DMS53 treated with DMSO at 0.1 percent for 48 hours (cell line): Measurements from ENCODE around the gene ZNF576.
A peak's percentile ranks its signal among the peaks of the same experiment; 100 is the strongest.
"Not testable (repeated sequence)": the region's sequence is repeated elsewhere in the genome, so short reads cannot be mapped to it uniquely, and the experiment has no call there.

Experiments used
- DNase-seq: peaks from one replicate; lab custom pipeline; 2025; ENCODE audit not compliant: unreplicated experiment; lab: John Stamatoyannopoulos, UW

The ZNF576 gene

GRCh38 chr19:43574424-43575155 is 21.8 kb upstream of the ZNF576 start:
- no peak for DNase-seq

- DNase-seq: peak; percentile 91
Observed at GRCh38 chr19:43575156-43575950, 21.0 kb upstream of the ZNF576 start, which contains the start of the genes PINLYP and XRCC1. Gene PINLYP (plus strand): TSS chr19:43575801. CDS start chr19:43577192, 1,391 bp downstream. Gene XRCC1 (minus strand): TSS chr19:43575527. CDS start chr19:43575458, 69 bp downstream.

GRCh38 chr19:43575955-43576878 is 20.2 kb upstream of the ZNF576 start:
- DNase-seq: peak; percentile 14

GRCh38 chr19:43578787-43579186 is 17.6 kb upstream of the ZNF576 start:
- DNase-seq: no peak

GRCh38 chr19:43581467-43581866 is 14.9 kb upstream of the ZNF576 start:
- DNase-seq: no peak

- DNase-seq: no peak
Observed at GRCh38 chr19:43582495-43582894, 13.9 kb upstream of the ZNF576 start.

GRCh38 chr19:43584484-43584883 is 11.9 kb upstream of the ZNF576 start:
- DNase-seq: no peak

GRCh38 chr19:43586346-43586745 is 10.0 kb upstream of the ZNF576 start:
- no peak for DNase-seq

- not testable (repeated sequence) for DNase-seq
Observed at GRCh38 chr19:43587029-43587428, 9.4 kb upstream of the ZNF576 start.

- no peak for DNase-seq
Observed at GRCh38 chr19:43589277-43589676, 7.1 kb upstream of the ZNF576 start.

GRCh38 chr19:43589678-43590077 is 6.7 kb upstream of the ZNF576 start:
- DNase-seq: no peak

GRCh38 chr19:43591904-43592772 is 4.3 kb upstream of the ZNF576 start:
- no peak for DNase-seq

GRCh38 chr19:43592800-43593350 is 3.5 kb upstream of the ZNF576 start:
- DNase-seq: no peak

GRCh38 chr19:43594081-43594697 is 2.2 kb upstream of the ZNF576 start:
- DNase-seq: no peak

GRCh38 chr19:43594710-43595604 is 1.4 kb upstream of the ZNF576 start:
- peak; percentile 47 for DNase-seq

GRCh38 chr19:43595605-43595998 is 793 bp upstream of the ZNF576 start:
- DNase-seq: no peak

GRCh38 chr19:43596842-43597461 is 557 bp downstream of the ZNF576 start:
- no peak for DNase-seq

- DNase-seq: no peak
Observed at GRCh38 chr19:43597876-43598275, 1.5 kb downstream of the ZNF576 start.
